Neuron (in vitro differentiated cells): Measurements from ENCODE around the gene METTL24.

ENCODE experiments used
- H2AFZ ChIP-seq: one replicate; pipeline ENCODE4 v1.6.1; 2013; ENCODE audit warnings: low read depth, mild to moderate bottlenecking, inconsistent platforms, low read length, moderate library complexity
- H3K27me3 ChIP-seq: one replicate; pipeline ENCODE4 v1.6.1; 2013; ENCODE audit warnings: low read length; ENCODE audit not compliant: insufficient read depth
- H3K36me3 ChIP-seq: one replicate; pipeline ENCODE4 v1.6.1; 2013; ENCODE audit warnings: low read length; ENCODE audit not compliant: insufficient read depth
- H3K4me1 ChIP-seq: one replicate; pipeline ENCODE4 v1.6.1; 2013; ENCODE audit warnings: low read length; ENCODE audit not compliant: insufficient read depth
- H3K4me3 ChIP-seq: 2 replicates; pipeline ENCODE4 v1.5.1; 2013; ENCODE audit warnings: mild to moderate bottlenecking, low read length, moderate library complexity
- H3K9me3 ChIP-seq: one replicate; pipeline ENCODE4 v1.6.1; 2013; ENCODE audit warnings: low read length

Gene METTL24

DNA sequence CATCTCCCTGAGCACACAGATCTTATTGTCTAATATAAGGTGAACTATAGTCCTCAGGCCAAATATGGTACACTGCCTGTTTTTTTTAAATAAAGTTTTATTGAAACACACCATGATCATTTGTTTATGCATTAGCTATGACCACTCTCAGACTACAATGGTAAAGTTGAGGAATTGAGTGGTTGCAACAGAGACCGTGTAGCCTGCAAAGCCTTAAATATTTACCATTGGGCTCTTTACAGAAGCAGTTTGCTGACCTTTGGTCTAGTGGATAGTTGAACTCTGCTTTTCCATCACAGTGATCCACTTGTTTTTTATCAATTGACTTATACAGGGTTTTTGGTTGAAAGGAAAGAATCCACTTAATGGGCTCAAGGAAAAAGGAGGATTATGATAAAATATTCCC lies 27.3 kb upstream of the METTL24 start:
- H3K9me3 ChIP-seq = no peaks in the 10 kb centered on the region
- H3K4me1 ChIP-seq = peaks cover 21% of the 10 kb centered on the region
- no peak overlapping the region for H2AFZ ChIP-seq
- no peaks in the 10 kb centered on the region for H3K36me3 ChIP-seq
- no peak overlapping the region for H3K4me3 ChIP-seq
- H3K27me3 ChIP-seq = no peaks in the 10 kb centered on the region

DNA sequence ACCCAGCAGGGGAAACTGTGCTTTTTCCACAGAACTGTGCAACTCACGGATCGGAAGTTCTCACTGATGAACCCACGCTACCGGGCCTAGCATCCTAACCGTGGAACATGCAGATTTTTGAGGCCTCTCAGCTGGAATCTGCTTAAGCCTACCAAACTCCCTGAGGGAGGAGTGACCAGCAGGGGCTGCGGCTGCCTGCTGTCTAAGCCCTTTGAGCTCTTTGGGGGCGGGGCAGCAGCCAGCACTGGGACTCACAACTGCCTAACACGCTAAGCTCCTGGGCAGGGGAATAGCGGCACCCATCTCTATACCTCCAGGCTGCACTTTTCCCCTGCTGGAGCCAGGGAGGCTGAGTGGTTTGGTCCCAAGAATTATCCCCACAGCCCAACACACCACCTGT lies 20.4 kb upstream of the METTL24 start:
- H3K36me3 ChIP-seq = no peaks in the 10 kb centered on the region
- H2AFZ ChIP-seq = no peak overlapping the region
- peaks cover 2% of the 10 kb centered on the region for H3K9me3 ChIP-seq
- H3K4me1 ChIP-seq = no peaks in the 10 kb centered on the region
- H3K4me3 ChIP-seq = no peak overlapping the region
- no peaks in the 10 kb centered on the region for H3K27me3 ChIP-seq

DNA sequence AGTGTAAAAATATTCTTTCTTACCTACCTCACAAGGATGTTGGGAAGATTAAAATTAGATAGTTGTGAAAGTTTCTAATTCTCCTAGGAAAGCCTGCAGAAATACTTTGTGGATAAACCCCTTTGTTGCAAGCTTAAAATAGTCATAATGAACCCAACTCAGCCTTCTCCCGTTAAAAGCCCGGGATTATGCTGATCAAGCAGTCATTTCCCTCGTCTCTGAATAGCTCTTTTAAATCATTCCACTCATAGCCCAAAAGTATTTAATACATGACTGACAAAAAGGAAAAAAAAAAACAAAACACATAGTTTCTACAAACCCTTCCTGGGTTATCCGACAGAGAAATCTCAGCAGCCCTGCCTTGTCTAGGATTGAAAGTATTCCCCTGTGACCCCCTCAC lies 10.9 kb upstream of the METTL24 start:
- Histone ChIP-seq H3K4me1 (peaks cover 47% of the 10 kb centered on the region), H3K9me3 (no peaks in the 10 kb centered on the region), H3K27me3 (no peaks in the 10 kb centered on the region), H3K4me3 (no peak overlapping the region), H3K36me3 (no peaks in the 10 kb centered on the region), H2AFZ (no peak overlapping the region)

- no peaks in the 10 kb centered on the region for H3K27me3 ChIP-seq
- H3K9me3 ChIP-seq = no peaks in the 10 kb centered on the region
- peaks cover 50% of the 10 kb centered on the region for H3K4me1 ChIP-seq
- no peaks in the 10 kb centered on the region for H3K36me3 ChIP-seq
- H2AFZ ChIP-seq = no peak overlapping the region
- H3K4me3 ChIP-seq = no peak overlapping the region
These were observed 10.1 kb upstream of the METTL24 start for GRCh38 chr6:110368284-110368683.

- Histone ChIP-seq H3K4me1 (peaks cover 50% of the 10 kb centered on the region), H3K4me3 (no peak overlapping the region), H3K9me3 (no peaks in the 10 kb centered on the region), H3K27me3 (no peaks in the 10 kb centered on the region), H3K36me3 (no peaks in the 10 kb centered on the region), H2AFZ (no peak overlapping the region)
These were observed 9.7 kb upstream of the METTL24 start for GRCh38 chr6:110367825-110368224.

- no peak overlapping the region for H2AFZ ChIP-seq
- no peak overlapping the region for H3K4me3 ChIP-seq
- no peaks in the 10 kb centered on the region for H3K9me3 ChIP-seq
- H3K27me3 ChIP-seq = no peaks in the 10 kb centered on the region
- H3K4me1 ChIP-seq = peaks cover 50% of the 10 kb centered on the region
- no peaks in the 10 kb centered on the region for H3K36me3 ChIP-seq
These were observed 8.8 kb upstream of the METTL24 start for GRCh38 chr6:110366975-110367374.

DNA sequence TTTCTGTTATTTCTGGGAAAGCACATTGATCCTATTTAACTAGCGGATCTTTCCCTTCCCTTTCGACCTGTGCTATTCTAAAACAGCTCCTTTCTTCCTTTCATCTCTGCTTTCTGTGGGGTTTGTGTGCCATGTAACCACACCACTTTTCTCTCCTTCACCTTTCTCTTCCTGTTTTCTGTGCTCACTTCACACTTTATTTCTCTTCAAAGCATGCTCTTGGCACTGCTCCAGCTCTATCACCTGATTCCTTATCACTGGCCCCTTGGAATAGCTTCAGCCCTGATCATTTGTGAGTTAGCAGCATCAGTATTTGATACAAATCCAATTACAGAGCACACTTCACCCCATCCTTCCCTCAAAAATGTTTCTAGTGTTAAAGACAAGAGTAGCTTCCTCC lies 8.1 kb upstream of the METTL24 start:
- no peaks in the 10 kb centered on the region for H3K9me3 ChIP-seq
- H3K27me3 ChIP-seq = no peaks in the 10 kb centered on the region
- no peak overlapping the region for H2AFZ ChIP-seq
- H3K36me3 ChIP-seq = no peaks in the 10 kb centered on the region
- H3K4me3 ChIP-seq = no peak overlapping the region
- H3K4me1 ChIP-seq = peaks cover 50% of the 10 kb centered on the region

- Histone ChIP-seq H2AFZ (no peak overlapping the region), H3K9me3 (no peaks in the 10 kb centered on the region), H3K36me3 (no peaks in the 10 kb centered on the region), H3K4me1 (peaks cover 55% of the 10 kb centered on the region), H3K4me3 (no peak overlapping the region), H3K27me3 (no peaks in the 10 kb centered on the region)
These were observed 6.4 kb upstream of the METTL24 start for GRCh38 chr6:110364364-110365105.

DNA sequence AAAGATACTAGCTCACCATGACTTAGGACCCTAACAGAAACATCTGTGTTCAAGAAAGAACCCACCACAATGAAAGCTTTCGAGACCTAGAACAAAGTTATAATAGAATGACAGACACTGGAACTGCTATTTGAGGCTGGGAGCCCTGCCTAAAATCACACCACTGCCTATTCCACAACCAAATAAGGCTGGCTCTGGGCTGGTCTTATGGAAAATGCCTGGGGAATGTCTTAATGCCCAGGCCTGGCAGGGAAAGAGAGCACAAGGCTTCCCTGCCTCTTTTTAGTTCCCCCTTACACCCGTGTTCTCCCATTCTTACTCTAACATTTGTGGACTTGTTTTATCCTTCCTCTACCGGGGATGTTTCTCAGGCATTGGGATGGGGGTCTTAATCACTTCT lies 5.6 kb upstream of the METTL24 start:
- H3K9me3 ChIP-seq = no peaks in the 10 kb centered on the region
- H3K36me3 ChIP-seq = no peaks in the 10 kb centered on the region
- H3K4me3 ChIP-seq = no peak overlapping the region
- no peak overlapping the region for H2AFZ ChIP-seq
- H3K27me3 ChIP-seq = no peaks in the 10 kb centered on the region
- peaks cover 48% of the 10 kb centered on the region for H3K4me1 ChIP-seq

- Histone ChIP-seq H3K27me3 (no peaks in the 10 kb centered on the region), H2AFZ (no peak overlapping the region), H3K4me3 (no peak overlapping the region), H3K36me3 (no peaks in the 10 kb centered on the region), H3K9me3 (no peaks in the 10 kb centered on the region), H3K4me1 (peaks cover 23% of the 10 kb centered on the region)
These were observed 2.5 kb upstream of the METTL24 start for GRCh38 chr6:110360676-110361075.

- H3K9me3 ChIP-seq = no peaks in the 10 kb centered on the region
- H3K36me3 ChIP-seq = no peaks in the 10 kb centered on the region
- H3K4me3 ChIP-seq = no peak overlapping the region
- no peaks in the 10 kb centered on the region for H3K27me3 ChIP-seq
- H3K4me1 ChIP-seq = peaks cover 28% of the 10 kb centered on the region
- H2AFZ ChIP-seq = no peak overlapping the region
These were observed 1.4 kb upstream of the METTL24 start for GRCh38 chr6:110359556-110359955.

DNA sequence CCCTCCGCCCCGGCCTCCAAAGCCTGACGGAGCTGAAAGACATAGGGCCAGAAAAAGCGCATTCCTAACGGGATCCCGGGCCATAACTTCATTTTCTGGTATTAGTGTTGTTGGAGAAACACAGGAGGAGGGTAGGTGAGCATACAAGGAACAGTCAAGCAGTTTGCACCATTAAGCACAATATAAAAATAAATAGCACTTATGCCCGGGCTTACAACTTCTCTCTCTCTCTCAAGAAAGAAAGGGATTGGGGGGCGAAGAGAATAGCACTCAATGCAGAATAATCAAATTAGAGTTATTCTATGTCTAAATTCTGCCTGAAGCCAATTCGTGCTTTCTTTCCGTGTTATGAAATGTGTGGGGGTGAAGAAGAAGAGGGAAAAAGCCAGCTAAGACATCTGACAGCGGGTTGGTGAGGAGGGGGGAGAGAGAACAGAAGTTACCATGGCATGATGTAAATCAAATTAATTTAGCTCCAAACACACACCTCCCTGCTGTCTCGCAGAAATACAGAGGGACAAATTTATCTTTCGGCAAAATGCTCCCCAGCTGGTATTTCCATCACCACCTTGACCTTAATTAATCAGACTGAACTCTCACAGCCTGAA lies 508 bp upstream of the METTL24 start:
- peaks cover 27% of the 10 kb centered on the region for H3K4me1 ChIP-seq
- no peaks in the 10 kb centered on the region for H3K36me3 ChIP-seq
- no peaks in the 10 kb centered on the region for H3K27me3 ChIP-seq
- H2AFZ ChIP-seq = no peak overlapping the region
- no peak overlapping the region for H3K4me3 ChIP-seq
- H3K9me3 ChIP-seq = no peaks in the 10 kb centered on the region

- H3K36me3 ChIP-seq = no peaks in the 10 kb centered on the region
- no peaks in the 10 kb centered on the region for H3K27me3 ChIP-seq
- no peak overlapping the region for H2AFZ ChIP-seq
- no peaks in the 10 kb centered on the region for H3K9me3 ChIP-seq
- H3K4me1 ChIP-seq = peaks cover 41% of the 10 kb centered on the region
- H3K4me3 ChIP-seq = no peak overlapping the region
These were observed 868 bp downstream of the METTL24 start for GRCh38 chr6:110357298-110357663.

- no peaks in the 10 kb centered on the region for H3K9me3 ChIP-seq
- H3K4me3 ChIP-seq = no peak overlapping the region
- no peaks in the 10 kb centered on the region for H3K36me3 ChIP-seq
- no peaks in the 10 kb centered on the region for H3K27me3 ChIP-seq
- peaks cover 45% of the 10 kb centered on the region for H3K4me1 ChIP-seq
- H2AFZ ChIP-seq = no peak overlapping the region
These were observed 1.4 kb downstream of the METTL24 start for GRCh38 chr6:110356778-110357177.
